Stimulated activated CD4-positive, alpha-beta T cell treated with anti-CD3 and anti-CD28 coated beads, Interleukin-4, amount 100 ng/mL, for 48 hours (primary cell): Measurements from ENCODE around the gene SDF2L1.
"Not testable (repeated sequence)": the region's sequence is repeated elsewhere in the genome, so short reads cannot be mapped to it uniquely, and the experiment has no call there.

ENCODE experiments used
- DNase-seq, 2 donors: peaks; one replicate each; pipeline ENCODE4 v3.0.0-alpha.2; 2020; ENCODE audit warnings: low read depth in 2 of 2

SDF2L1 gene

GRCh38 chr22:21686634-21687393 is 44.7 kb downstream of the SDF2L1 start:
- no peak for DNase-seq

DNA sequence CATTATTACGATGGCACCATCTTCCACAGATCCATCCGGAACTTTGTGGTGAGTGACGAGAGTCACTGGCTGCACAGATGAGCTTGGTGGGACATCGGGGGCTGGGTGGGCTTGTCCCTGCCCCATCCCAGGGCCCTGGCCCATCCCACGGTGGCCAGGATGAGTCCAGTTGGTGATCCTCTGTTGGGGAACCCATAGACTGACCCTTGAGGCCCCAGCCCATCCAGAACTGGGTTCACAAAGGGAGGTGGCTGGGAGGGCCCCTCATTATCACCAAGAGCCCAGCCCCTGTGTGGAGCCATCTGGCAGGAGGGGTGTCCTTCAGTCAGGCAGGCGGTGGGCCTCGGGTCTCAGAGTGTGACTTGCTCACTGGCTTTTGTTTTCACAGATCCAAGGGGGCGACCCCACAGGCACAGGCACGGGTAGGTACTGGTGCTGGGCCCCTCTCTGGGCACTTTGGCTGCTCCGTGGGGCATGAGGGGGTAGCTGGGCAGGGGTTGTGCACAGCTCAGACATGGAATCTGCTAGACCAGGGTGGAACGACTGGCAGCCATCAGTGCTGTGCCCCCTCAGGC is 45.7 kb downstream of the SDF2L1 start:
- DNase-seq: no peak

DNA sequence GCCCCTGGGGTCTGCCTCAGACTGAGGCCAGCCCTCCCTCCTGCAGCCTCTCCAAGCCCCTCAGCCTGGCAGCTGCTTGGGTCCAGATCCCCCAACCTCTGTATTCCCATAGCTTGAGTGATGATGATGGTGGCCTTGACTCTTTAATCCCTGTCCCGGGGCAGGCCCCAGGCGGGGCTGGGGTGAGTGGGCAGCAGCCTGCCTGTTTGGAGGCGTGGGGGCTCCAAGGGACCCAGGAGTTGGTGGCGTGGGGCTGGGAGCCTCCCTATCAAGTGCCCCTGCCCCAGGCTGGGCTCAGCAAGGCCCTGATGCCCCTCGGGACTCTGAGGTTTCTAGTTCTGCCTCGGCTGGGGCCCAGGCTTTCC is 46.2 kb downstream of the SDF2L1 start:
- no peak for DNase-seq

DNA sequence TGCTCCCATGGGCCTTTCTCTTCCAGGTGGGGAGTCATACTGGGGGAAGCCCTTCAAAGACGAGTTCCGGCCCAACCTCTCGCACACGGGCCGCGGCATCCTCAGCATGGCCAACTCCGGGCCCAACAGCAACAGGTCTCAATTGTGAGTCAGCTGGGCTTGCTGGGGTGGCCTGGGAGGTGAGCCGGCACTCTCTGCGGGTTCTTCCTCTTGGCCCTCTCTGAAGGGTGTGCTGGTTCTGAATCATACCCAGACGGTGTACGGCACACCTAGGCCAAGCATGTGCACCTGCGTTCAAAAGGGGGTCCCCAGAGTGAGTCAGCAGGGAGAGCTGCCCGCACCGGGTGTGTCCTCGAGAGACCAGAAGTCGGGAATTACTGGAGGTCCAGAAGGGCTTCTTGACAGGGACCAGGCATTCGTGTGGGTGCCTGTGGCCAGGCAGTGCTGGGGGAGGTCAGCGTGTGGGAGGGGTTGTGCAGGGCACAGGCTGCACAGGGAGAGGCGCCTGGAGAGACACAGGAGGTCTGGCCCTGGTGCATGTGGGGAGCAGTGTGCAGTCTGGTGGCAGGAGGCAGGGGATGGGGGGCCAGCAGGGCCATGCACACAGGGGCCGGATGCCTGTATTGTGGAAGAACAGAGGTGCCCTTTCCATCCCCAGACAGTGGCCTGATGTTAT is 46.7 kb downstream of the SDF2L1 start:
- no peak for DNase-seq

- no peak for DNase-seq
Observed at GRCh38 chr22:21690401-21690801, 48.3 kb downstream of the SDF2L1 start.

DNA sequence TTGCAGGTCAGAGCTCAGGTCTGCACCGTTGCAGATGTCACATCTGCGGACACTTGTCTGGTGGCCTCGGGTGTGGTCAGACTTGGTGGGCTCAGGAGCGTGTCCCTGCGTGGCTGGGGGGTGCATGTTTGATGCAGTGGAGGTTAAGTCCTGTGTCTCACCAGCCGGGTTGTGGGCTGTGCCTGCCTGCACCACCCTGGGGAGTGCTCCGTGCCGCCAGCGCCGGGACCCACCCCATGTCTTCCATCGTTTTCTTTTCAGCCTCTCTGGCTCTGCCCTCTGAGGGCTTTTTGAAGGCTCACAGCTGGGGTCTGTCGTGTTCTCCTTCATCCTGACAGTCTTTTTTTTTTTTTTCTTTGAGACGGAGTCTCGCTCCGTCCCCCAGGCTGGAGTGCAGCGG is 49.7 kb downstream of the SDF2L1 start:
- DNase-seq: no peak

- not testable (repeated sequence) for DNase-seq
Observed at GRCh38 chr22:21692856-21693255, 50.8 kb downstream of the SDF2L1 start.

- no peak for DNase-seq
Observed at GRCh38 chr22:21693333-21693998, 51.4 kb downstream of the SDF2L1 start.
